ENCODE data around the gene MAD2L1BP. TPM values are rescaled to one million over a fixed set of nuclear protein-coding genes. Genes with fewer than 3 reads are reported as not detected.

The MAD2L1BP gene
- total and polyA plus RNA-seq, 2 of the 13 experiments (the other 11 are each of a cell fraction or from before 2014, with no cell fraction given), result 54.2 to 55.5 TPM

DNA sequence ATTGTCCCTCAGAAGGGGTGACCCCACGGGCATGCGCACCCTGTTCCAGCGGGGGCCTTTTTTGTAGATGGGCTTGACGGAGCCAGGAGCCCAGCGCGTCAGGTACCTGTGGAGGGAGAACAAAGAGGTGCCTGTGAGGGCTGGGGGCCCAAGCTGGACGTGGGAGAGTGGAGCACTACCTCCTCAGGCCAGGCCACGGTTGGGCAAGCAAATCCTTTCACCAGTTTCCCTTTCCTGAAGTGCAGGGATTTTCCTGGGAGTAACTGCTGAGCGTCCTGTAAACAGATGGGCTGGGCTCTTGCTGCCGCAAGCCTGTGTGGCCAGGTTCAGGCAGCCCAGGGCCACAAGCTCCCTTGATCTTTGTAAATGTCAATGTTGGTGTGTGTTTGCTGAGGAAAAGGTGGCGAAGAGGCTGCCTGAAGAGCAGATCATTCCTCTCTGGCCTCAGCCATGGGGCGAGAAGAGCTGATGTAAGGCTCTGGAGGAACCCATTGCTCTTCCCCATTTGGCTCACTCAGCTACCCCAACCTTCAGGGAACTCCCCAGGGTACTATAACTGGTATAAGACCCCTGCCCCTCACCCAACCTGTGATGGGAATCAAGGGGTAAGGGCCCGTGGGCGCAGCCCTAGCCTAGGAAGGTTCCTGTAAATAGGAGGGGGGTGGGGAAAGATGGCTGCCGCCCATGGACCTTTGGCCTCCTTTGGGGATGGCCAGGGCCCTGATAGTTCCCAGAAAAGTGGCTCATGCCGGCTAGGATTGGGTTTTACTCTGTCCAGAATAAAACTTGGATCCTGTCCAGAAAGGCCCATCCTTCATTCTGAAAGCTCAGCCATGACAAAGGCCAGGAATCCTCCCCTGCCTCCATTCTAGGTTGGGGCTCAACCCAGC, 36.4 kb downstream of the MAD2L1BP start (continued):
- TF ChIP-seq, protein P1, sequence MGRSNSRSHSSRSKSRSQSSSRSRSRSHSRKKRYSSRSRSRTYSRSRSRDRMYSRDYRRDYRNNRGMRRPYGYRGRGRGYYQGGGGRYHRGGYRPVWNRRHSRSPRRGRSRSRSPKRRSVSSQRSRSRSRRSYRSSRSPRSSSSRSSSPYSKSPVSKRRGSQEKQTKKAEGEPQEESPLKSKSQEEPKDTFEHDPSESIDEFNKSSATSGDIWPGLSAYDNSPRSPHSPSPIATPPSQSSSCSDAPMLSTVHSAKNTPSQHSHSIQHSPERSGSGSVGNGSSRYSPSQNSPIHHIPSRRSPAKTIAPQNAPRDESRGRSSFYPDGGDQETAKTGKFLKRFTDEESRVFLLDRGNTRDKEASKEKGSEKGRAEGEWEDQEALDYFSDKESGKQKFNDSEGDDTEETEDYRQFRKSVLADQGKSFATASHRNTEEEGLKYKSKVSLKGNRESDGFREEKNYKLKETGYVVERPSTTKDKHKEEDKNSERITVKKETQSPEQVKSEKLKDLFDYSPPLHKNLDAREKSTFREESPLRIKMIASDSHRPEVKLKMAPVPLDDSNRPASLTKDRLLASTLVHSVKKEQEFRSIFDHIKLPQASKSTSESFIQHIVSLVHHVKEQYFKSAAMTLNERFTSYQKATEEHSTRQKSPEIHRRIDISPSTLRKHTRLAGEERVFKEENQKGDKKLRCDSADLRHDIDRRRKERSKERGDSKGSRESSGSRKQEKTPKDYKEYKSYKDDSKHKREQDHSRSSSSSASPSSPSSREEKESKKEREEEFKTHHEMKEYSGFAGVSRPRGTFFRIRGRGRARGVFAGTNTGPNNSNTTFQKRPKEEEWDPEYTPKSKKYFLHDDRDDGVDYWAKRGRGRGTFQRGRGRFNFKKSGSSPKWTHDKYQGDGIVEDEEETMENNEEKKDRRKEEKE (IDR thresholded peaks at IDR 0.05), result no peak
- TF ChIP-seq, protein P2, sequence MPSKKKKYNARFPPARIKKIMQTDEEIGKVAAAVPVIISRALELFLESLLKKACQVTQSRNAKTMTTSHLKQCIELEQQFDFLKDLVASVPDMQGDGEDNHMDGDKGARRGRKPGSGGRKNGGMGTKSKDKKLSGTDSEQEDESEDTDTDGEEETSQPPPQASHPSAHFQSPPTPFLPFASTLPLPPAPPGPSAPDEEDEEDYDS (CRISPR knock-in tag; IDR thresholded peaks at IDR 0.05), result peak; percentile 47; the same call in 1 of the 2 replicates
- TF ChIP-seq, protein P3, sequence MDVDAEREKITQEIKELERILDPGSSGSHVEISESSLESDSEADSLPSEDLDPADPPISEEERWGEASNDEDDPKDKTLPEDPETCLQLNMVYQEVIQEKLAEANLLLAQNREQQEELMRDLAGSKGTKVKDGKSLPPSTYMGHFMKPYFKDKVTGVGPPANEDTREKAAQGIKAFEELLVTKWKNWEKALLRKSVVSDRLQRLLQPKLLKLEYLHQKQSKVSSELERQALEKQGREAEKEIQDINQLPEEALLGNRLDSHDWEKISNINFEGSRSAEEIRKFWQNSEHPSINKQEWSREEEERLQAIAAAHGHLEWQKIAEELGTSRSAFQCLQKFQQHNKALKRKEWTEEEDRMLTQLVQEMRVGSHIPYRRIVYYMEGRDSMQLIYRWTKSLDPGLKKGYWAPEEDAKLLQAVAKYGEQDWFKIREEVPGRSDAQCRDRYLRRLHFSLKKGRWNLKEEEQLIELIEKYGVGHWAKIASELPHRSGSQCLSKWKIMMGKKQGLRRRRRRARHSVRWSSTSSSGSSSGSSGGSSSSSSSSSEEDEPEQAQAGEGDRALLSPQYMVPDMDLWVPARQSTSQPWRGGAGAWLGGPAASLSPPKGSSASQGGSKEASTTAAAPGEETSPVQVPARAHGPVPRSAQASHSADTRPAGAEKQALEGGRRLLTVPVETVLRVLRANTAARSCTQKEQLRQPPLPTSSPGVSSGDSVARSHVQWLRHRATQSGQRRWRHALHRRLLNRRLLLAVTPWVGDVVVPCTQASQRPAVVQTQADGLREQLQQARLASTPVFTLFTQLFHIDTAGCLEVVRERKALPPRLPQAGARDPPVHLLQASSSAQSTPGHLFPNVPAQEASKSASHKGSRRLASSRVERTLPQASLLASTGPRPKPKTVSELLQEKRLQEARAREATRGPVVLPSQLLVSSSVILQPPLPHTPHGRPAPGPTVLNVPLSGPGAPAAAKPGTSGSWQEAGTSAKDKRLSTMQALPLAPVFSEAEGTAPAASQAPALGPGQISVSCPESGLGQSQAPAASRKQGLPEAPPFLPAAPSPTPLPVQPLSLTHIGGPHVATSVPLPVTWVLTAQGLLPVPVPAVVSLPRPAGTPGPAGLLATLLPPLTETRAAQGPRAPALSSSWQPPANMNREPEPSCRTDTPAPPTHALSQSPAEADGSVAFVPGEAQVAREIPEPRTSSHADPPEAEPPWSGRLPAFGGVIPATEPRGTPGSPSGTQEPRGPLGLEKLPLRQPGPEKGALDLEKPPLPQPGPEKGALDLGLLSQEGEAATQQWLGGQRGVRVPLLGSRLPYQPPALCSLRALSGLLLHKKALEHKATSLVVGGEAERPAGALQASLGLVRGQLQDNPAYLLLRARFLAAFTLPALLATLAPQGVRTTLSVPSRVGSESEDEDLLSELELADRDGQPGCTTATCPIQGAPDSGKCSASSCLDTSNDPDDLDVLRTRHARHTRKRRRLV (CRISPR knock-in tag; IDR thresholded peaks at IDR 0.05), result no peak
- TF ChIP-seq KDM5B (CRISPR knock-in tag; IDR thresholded peaks at IDR 0.05; ENCODE audit: borderline replicate concordance), result no peak; the same call in 1 of the 2 replicates
- no peak for TF ChIP-seq ZNF777 (CRISPR knock-in tag; IDR thresholded peaks at IDR 0.05)
- TF ChIP-seq WIZ (CRISPR knock-in tag; IDR thresholded peaks at IDR 0.05), result no peak
- no peak for TF ChIP-seq ZFY (CRISPR knock-in tag; IDR thresholded peaks at IDR 0.05)
- TF ChIP-seq, protein P4, sequence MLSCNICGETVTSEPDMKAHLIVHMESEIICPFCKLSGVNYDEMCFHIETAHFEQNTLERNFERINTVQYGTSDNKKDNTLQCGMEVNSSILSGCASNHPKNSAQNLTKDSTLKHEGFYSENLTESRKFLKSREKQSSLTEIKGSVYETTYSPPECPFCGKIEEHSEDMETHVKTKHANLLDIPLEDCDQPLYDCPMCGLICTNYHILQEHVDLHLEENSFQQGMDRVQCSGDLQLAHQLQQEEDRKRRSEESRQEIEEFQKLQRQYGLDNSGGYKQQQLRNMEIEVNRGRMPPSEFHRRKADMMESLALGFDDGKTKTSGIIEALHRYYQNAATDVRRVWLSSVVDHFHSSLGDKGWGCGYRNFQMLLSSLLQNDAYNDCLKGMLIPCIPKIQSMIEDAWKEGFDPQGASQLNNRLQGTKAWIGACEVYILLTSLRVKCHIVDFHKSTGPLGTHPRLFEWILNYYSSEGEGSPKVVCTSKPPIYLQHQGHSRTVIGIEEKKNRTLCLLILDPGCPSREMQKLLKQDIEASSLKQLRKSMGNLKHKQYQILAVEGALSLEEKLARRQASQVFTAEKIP (CRISPR knock-in tag; IDR thresholded peaks at IDR 0.05; ENCODE audit: borderline replicate concordance), result no peak
- peak; percentile 90 for TF ChIP-seq TCF7 (IDR thresholded peaks at IDR 0.05; ENCODE audit: low read depth)
- no peak for TF ChIP-seq ZNF703 (CRISPR knock-in tag; IDR thresholded peaks at IDR 0.05; ENCODE audit: borderline replicate concordance)
- no peak for TF ChIP-seq ZNF7 (CRISPR knock-in tag; IDR thresholded peaks at IDR 0.05)
- TF ChIP-seq, protein P5, sequence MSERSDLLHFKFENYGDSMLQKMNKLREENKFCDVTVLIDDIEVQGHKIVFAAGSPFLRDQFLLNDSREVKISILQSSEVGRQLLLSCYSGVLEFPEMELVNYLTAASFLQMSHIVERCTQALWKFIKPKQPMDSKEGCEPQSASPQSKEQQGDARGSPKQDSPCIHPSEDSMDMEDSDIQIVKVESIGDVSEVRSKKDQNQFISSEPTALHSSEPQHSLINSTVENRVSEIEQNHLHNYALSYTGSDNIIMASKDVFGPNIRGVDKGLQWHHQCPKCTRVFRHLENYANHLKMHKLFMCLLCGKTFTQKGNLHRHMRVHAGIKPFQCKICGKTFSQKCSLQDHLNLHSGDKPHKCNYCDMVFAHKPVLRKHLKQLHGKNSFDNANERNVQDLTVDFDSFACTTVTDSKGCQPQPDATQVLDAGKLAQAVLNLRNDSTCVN (CRISPR knock-in tag; IDR thresholded peaks at IDR 0.05; ENCODE audit: borderline replicate concordance), result no peak
- no peak for TF ChIP-seq DMAP1 (CRISPR knock-in tag; IDR thresholded peaks at IDR 0.05)
- TF ChIP-seq JARID2 (CRISPR knock-in tag; IDR thresholded peaks at IDR 0.05; ENCODE audit: insufficient replicate concordance), result no peak
- TF ChIP-seq ZNF747 (CRISPR knock-in tag; IDR thresholded peaks at IDR 0.05; ENCODE audit: borderline replicate concordance), result no peak
- peak; percentile 95 for TF ChIP-seq RARA (CRISPR knock-in tag; IDR thresholded peaks at IDR 0.05)
- TF ChIP-seq CHD2 (IDR thresholded peaks at IDR 0.05; ENCODE audit: low read depth, low read length), result no peak
